ENCODE measurements around the gene RANBP17.

GRCh38 chr5:171322527-171322926 is 460.7 kb downstream of the RANBP17 start:
- TF ChIP-seq CTCF (IDR thresholded peaks at IDR 0.05) (no peak), POLR2A (IDR thresholded peaks at IDR 0.05) (no peak)
